ENCODE results near the gene GLRA2. TPM values are rescaled to one million over a fixed set of nuclear protein-coding genes. Genes with fewer than 3 reads are reported as not detected.

GLRA2 gene
- total RNA-seq, 4 donors from 2014 or later = not detected

DNA sequence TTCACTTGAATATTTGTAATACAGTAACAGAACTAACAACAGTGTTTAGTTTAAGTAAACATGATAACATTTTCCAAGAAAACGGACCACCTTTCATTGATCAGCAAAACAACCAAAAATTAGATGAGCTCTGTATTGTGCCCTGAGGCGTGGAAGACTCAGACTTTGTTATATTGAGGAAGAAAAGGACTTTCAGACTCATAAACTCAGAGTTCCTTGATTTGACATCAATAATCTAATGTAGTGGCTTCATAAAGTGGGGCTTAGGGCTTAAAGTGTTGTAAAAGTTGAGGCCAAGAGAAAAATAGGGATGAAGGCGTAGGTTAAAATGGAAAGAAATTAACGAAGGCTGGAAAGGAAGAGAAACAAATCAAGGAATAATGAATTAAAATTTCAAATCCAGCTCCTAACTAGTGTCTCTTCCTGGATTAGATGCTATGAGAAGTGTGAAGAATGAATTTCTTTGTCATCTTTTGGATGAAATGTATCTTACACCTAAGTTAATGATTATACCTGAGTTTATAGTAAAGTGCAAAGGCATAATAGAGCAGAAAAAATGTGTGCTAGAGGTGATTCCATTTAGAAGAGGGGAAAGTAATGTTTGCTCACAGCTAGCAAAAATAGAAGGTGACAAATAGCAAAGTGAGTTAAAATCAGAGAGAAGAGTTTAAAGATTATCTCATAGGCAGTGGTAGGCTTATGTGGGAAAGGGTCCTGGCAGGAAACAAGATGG lies 19.8 kb upstream of the GLRA2 start:
- DNase-seq (ENCODE audit: low spot score in 2 of 2) = no peak
- 59 to 81% methylated on average over 4 of the region's 4 CpGs for WGBS, 2 donors
- TF ChIP-seq, protein P1, sequence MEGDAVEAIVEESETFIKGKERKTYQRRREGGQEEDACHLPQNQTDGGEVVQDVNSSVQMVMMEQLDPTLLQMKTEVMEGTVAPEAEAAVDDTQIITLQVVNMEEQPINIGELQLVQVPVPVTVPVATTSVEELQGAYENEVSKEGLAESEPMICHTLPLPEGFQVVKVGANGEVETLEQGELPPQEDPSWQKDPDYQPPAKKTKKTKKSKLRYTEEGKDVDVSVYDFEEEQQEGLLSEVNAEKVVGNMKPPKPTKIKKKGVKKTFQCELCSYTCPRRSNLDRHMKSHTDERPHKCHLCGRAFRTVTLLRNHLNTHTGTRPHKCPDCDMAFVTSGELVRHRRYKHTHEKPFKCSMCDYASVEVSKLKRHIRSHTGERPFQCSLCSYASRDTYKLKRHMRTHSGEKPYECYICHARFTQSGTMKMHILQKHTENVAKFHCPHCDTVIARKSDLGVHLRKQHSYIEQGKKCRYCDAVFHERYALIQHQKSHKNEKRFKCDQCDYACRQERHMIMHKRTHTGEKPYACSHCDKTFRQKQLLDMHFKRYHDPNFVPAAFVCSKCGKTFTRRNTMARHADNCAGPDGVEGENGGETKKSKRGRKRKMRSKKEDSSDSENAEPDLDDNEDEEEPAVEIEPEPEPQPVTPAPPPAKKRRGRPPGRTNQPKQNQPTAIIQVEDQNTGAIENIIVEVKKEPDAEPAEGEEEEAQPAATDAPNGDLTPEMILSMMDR (IDR thresholded peaks at IDR 0.05) = no peak
- TF ChIP-seq POLR2A (IDR thresholded peaks at IDR 0.05) = no peak
- H3K4me3 ChIP-seq (ENCODE audit: low read depth, poor library complexity, severe bottlenecking) = no peak overlapping the region
- intact Hi-C loops (cut with DNase I; ENCODE audit: low total_unique reads) = no loop called here

- peak; percentile 26 to 88 for DNase-seq (ENCODE audit: low spot score in 2 of 2)
- intact Hi-C loops (cut with DNase I; ENCODE audit: low total_unique reads) = no loop called here
- H3K4me3 ChIP-seq (ENCODE audit: low read depth, poor library complexity, severe bottlenecking) = no peak overlapping the region
- 8 to 21% methylated on average over 14 of the region's 14 CpGs for WGBS, 2 donors
- TF ChIP-seq, protein P1 (IDR thresholded peaks at IDR 0.05) = no peak
- TF ChIP-seq POLR2A (IDR thresholded peaks at IDR 0.05) = no peak
Measured at GRCh38 chrX:14528629-14529289, 577 bp upstream of the GLRA2 start.

GRCh38 chrX:14533867-14534266 lies 4.5 kb downstream of the GLRA2 start:
- no peak overlapping the region for H3K4me3 ChIP-seq (ENCODE audit: low read depth, poor library complexity, severe bottlenecking)
- TF ChIP-seq, protein P1 (IDR thresholded peaks at IDR 0.05) = no peak
- no peak for TF ChIP-seq POLR2A (IDR thresholded peaks at IDR 0.05)
- intact Hi-C loops (cut with DNase I; ENCODE audit: low total_unique reads) = no loop called here
- whole genome bisulfite sequencing, 2 donors = 67 to 68% methylated on average over 1 of the region's 1 CpG
- no peak for DNase-seq (ENCODE audit: low spot score in 2 of 2)

DNA sequence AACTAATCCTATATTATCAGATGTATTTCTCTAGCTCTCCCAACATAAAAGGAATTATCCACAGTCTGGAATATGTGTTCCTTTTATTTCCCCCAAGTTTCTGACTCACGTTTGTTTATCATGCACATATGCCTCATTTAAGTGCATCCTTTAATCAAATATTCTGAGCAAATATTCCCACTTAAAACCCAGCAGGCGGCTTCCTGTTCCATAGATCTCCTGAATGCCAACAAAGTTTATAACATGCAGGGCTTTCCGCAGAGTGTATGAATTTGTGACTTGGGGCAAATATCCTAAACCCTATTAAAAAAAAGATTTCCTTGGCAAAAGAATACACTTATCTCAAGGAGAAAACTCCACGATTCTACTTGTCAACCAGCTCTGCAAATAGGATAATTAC lies 16.9 kb downstream of the GLRA2 start:
- intact Hi-C loops (cut with DNase I; ENCODE audit: low total_unique reads) = no loop called here
- 39 to 41% methylated on average over 4 of the region's 4 CpGs for WGBS, 2 donors
- no peak overlapping the region for H3K4me3 ChIP-seq (ENCODE audit: low read depth, poor library complexity, severe bottlenecking)
- DNase-seq (ENCODE audit: low spot score in 2 of 2) = no peak
- TF ChIP-seq POLR2A (IDR thresholded peaks at IDR 0.05) = no peak
- TF ChIP-seq, protein P1 (IDR thresholded peaks at IDR 0.05) = no peak

- no peak for TF ChIP-seq POLR2A (IDR thresholded peaks at IDR 0.05)
- TF ChIP-seq, protein P1 (IDR thresholded peaks at IDR 0.05) = no peak
- DNase-seq (ENCODE audit: low spot score in 2 of 2) = no peak
- 44 to 65% methylated on average over 3 of the region's 3 CpGs for WGBS, 2 donors
- no peak overlapping the region for H3K4me3 ChIP-seq (ENCODE audit: low read depth, poor library complexity, severe bottlenecking)
- intact Hi-C loops (cut with DNase I; ENCODE audit: low total_unique reads) = no loop called here
Measured at GRCh38 chrX:14554131-14554715, 24.9 kb downstream of the GLRA2 start.

Data from lower leg skin (tissue), 4 donors.